Esophagus muscularis mucosa (tissue), 4 donors: ENCODE measurements around the gene CSRP1. TPM values are rescaled to one million over a fixed set of nuclear protein-coding genes. Genes with fewer than 3 reads are reported as not detected.
A peak's percentile ranks its signal among the peaks of the same experiment; 100 is the strongest.

Experiments
- DNase-seq: peaks from one replicate; pipeline ENCODE4 v3.0.0-alpha.2; 2017; ENCODE audit errors: extremely low spot score
- H3K27ac ChIP-seq, 4 donors: fragments of 200-600 bp; sonication (generic); replicated peaks in 1 of 4; 1 replicate in 3 of 4; 2 replicates in 1 of 4; pipeline ENCODE4 v1.5.1; 2016 to 2019; ENCODE audit warnings: mild to moderate bottlenecking in 1 of 4
- H3K27me3 ChIP-seq, 4 donors: fragments of 200-600 bp; sonication (generic); one replicate each; pipeline versions ENCODE4 v1.5.1 to v1.6.0; 2016 to 2019
- H3K36me3 ChIP-seq, 4 donors: fragments of 200-600 bp; sonication (generic); one replicate each; pipeline ENCODE4 v1.5.1; 2016 to 2019
- H3K4me1 ChIP-seq, 4 donors: fragments of 200-600 bp; sonication (generic); one replicate each; pipeline ENCODE4 v1.5.1; 2016 to 2019
- H3K4me3 ChIP-seq, 4 donors: fragments of 200-600 bp; sonication (generic); 1 replicate in 2 of 4; 2 replicates in 2 of 4; pipeline ENCODE4 v1.5.1; 2016 to 2019; ENCODE audit warnings: mild to moderate bottlenecking in 4 of 4, moderate library complexity in 1 of 4
- H3K9me3 ChIP-seq, 4 donors: fragments of 200-600 bp; sonication (generic); 1 replicate in 3 of 4; 2 replicates in 1 of 4; pipeline ENCODE4 v1.5.1; 2016 to 2019
- EP300 ChIP-seq: sonication (generic); formaldehyde crosslinking; IDR thresholded peaks from one replicate; pipeline ENCODE4 v1.6.1; 2017; ENCODE audit warnings: antibody characterized with exemption
- POLR2A ChIP-seq: fragments of 450-650 bp; IDR thresholded peaks from one replicate; pipeline ENCODE4 v1.6.1; 2017; ENCODE audit warnings: antibody characterized with exemption, moderate library complexity, mild to moderate bottlenecking, low read depth
- POLR2AphosphoS5 ChIP-seq, 2 donors: sonication (generic); formaldehyde crosslinking; IDR thresholded peaks; one replicate each; pipeline ENCODE4 v1.6.1; 2017; ENCODE audit warnings: antibody characterized with exemption in 2 of 2
- WGBS: methylation state at CpG from one replicate; pipeline ENCODE4 v1.1.5; 2018; 5-methylcytosine and 5-hydroxymethylcytosine counted together
- intact Hi-C: fragments of 100-400 bp; cut with DNase I; formaldehyde crosslinking; loops from one replicate; pipeline ENCODE4 v1.15.1; 2023
- total RNA-seq, 4 donors: library from RNA; depleted of rRNA; stranded (reverse); fragments of >200 nt; gene quantifications; one replicate each; pipeline versions ENCODE4 v1.1.0 to v1.2.1, GENCODE V29; 2016
- TF ChIP-seq, protein P1 (sequence below), 3 experiments: fragments of 200-600 bp in 2 of 3; fragments of 450-650 bp in 1 of 3; sonication (generic) in 2 of 3; IDR thresholded peaks; one replicate each; pipeline ENCODE4 v1.5.1; 2017 to 2019; ENCODE audit warnings: antibody characterized with exemption in 3 of 3, mild to moderate bottlenecking in 2 of 3, moderate library complexity in 1 of 3

The CSRP1 gene
- 1,000 to 10,000 TPM; 3,645 to 7,984 (median 5,321) TPM for total RNA-seq

- no peak for TF ChIP-seq EP300
- peak in 1 of 2 donors; percentile 92 for TF ChIP-seq POLR2AphosphoS5 (IDR thresholded peaks at IDR 0.05)
- peak; percentile 80 for TF ChIP-seq POLR2A
- TF ChIP-seq, protein P1, sequence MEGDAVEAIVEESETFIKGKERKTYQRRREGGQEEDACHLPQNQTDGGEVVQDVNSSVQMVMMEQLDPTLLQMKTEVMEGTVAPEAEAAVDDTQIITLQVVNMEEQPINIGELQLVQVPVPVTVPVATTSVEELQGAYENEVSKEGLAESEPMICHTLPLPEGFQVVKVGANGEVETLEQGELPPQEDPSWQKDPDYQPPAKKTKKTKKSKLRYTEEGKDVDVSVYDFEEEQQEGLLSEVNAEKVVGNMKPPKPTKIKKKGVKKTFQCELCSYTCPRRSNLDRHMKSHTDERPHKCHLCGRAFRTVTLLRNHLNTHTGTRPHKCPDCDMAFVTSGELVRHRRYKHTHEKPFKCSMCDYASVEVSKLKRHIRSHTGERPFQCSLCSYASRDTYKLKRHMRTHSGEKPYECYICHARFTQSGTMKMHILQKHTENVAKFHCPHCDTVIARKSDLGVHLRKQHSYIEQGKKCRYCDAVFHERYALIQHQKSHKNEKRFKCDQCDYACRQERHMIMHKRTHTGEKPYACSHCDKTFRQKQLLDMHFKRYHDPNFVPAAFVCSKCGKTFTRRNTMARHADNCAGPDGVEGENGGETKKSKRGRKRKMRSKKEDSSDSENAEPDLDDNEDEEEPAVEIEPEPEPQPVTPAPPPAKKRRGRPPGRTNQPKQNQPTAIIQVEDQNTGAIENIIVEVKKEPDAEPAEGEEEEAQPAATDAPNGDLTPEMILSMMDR (IDR thresholded peaks at IDR 0.05), result no peak
- Histone ChIP-seq H3K4me3 (peak within 1 kb of the TSS; percentile 74 to 88 (median 80)), H3K27ac (peak within 1 kb of the TSS; percentile 93 to 99 (median 97)), H3K27me3 (no peaks in the 10 kb centered on the region), H3K9me3 (no peaks in the 10 kb centered on the region), H3K36me3 (peaks cover 0 to 4% (median 1%) of the 10 kb centered on the region in 4 donors), H3K4me1 (peaks cover 57 to 84% (median 81%) of the 10 kb centered on the region in 4 donors)
- DNase-seq, result peak; percentile 94
- intact Hi-C loops, result no loop called here
- WGBS, result 2% methylated on average over 17 of the region's 71 CpGs
Observed at GRCh38 chr1:201506557-201507359, at the start of gene CSRP1. CSRP1 (minus strand) TSS chr1:201507123; CDS start chr1:201496303, 10,820 bp downstream.

- Histone ChIP-seq H3K36me3 (no peaks in the 10 kb centered on the region), H3K27me3 (no peaks in the 10 kb centered on the region), H3K27ac (peak overlapping the region in 1 of 4 donors; percentile 24), H3K9me3 (no peaks in the 10 kb centered on the region), H3K4me1 (peaks cover 70 to 77% (median 73%) of the 10 kb centered on the region in 4 donors), H3K4me3 (no peak overlapping the region)
- no peak for DNase-seq
- WGBS, result 81% methylated on average over 9 of the region's 9 CpGs
- intact Hi-C loops, result no loop called here
- no peak for TF ChIP-seq POLR2A
- TF ChIP-seq, protein P1 (IDR thresholded peaks at IDR 0.05), result no peak
- peak; percentile 61 to 63 for TF ChIP-seq POLR2AphosphoS5 (IDR thresholded peaks at IDR 0.05)
- no peak for TF ChIP-seq EP300
Observed at GRCh38 chr1:201555593-201555945, 48.6 kb upstream of the CSRP1 start.

- H3K36me3 ChIP-seq, result no peaks in the 10 kb centered on the region
- intact Hi-C loops, result no loop called here
- no peak overlapping the region for H3K4me3 ChIP-seq
- no peak for DNase-seq
- H3K9me3 ChIP-seq, result no peaks in the 10 kb centered on the region
- no peaks in the 10 kb centered on the region for H3K27me3 ChIP-seq
- TF ChIP-seq, protein P1 (IDR thresholded peaks at IDR 0.05), result no peak
- no peak for TF ChIP-seq POLR2AphosphoS5 (IDR thresholded peaks at IDR 0.05)
- H3K27ac ChIP-seq, result peak overlapping the region in 2 of 4 donors; percentile 39 to 62
- WGBS, result 87% methylated on average over 7 of the region's 7 CpGs
- H3K4me1 ChIP-seq, result peaks cover 64 to 71% (median 67%) of the 10 kb centered on the region in 4 donors
Observed at GRCh38 chr1:201554789-201555592, 48.1 kb upstream of the CSRP1 start.

- TF ChIP-seq EP300, result no peak
- TF ChIP-seq POLR2A, result no peak
- intact Hi-C loops, result no loop called here
- DNase-seq, result no peak
- Histone ChIP-seq H3K27ac (peak overlapping the region; percentile 4 to 62 (median 24)), H3K4me3 (no peak overlapping the region), H3K36me3 (no peaks in the 10 kb centered on the region), H3K9me3 (no peaks in the 10 kb centered on the region), H3K4me1 (peaks cover 56 to 63% (median 59%) of the 10 kb centered on the region in 4 donors), H3K27me3 (no peaks in the 10 kb centered on the region)
- 76% methylated on average over 10 of the region's 10 CpGs for WGBS
Observed at GRCh38 chr1:201554190-201554600, 47.3 kb upstream of the CSRP1 start.
